ENCODE results near the gene GALNT17. TPM values are rescaled to one million over a fixed set of nuclear protein-coding genes. Genes with fewer than 3 reads are reported as not detected.
A peak's percentile ranks its signal among the peaks of the same experiment; 100 is the strongest.

Gene GALNT17
- total and polyA plus RNA-seq, 12 donors, result 15.1 to 87.0 (median 55.4) TPM

DNA sequence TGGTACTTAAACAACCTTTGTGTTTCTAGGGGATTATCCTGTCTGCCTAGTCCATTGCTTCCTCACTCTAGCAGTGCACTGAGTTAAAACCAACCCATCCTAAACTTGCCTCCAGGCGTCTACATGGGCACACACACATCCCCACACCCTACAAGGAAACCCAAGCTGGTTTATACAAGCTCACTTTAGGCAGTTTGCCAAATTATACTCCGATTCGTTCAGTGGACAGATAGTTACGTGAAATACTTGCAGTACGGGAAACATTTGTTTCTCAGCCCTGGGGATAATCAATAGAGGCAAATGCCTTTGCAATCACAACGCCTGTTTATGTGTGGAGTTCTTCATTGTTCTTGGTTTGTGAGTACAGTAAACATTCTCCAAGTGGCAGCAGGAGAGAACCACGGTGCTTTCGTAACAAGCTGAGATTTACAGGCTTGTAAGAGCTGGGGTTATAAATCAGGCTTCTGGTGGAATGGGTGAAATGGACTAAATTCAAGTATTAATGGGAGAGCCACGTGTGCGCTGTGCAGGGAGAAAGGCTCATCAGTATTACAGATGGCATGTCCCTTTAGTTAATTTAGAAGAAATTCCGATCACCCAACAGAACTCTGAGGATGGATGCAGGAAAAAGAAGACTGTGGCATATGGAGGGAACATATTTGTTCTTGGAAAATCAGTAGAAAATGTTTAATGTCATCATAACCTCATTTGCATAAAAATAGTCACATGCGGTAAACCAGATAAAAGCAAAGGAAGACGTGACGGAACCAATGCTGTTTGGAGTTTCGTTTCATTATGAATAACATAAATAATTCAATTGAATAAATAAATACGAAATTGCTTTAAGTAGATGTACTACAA is 217.1 kb downstream of the GALNT17 start:
- peaks cover 0 to 9% (median 0%) of the 10 kb centered on the region in 9 donors for H3K4me1 ChIP-seq
- ATAC-seq (peak in 1 of 8 donors; percentile 33), DNase-seq (no peak)
- H3K36me3 ChIP-seq, result no peaks in the 10 kb centered on the region
- 70 to 73% methylated on average over 16 of the region's 16 CpGs for WGBS, 2 donors
- no peaks in the 10 kb centered on the region for H3K27me3 ChIP-seq
- peaks cover 0 to 36% (median 5%) of the 10 kb centered on the region in 11 donors for H3K9me3 ChIP-seq
- TF ChIP-seq, protein P1, sequence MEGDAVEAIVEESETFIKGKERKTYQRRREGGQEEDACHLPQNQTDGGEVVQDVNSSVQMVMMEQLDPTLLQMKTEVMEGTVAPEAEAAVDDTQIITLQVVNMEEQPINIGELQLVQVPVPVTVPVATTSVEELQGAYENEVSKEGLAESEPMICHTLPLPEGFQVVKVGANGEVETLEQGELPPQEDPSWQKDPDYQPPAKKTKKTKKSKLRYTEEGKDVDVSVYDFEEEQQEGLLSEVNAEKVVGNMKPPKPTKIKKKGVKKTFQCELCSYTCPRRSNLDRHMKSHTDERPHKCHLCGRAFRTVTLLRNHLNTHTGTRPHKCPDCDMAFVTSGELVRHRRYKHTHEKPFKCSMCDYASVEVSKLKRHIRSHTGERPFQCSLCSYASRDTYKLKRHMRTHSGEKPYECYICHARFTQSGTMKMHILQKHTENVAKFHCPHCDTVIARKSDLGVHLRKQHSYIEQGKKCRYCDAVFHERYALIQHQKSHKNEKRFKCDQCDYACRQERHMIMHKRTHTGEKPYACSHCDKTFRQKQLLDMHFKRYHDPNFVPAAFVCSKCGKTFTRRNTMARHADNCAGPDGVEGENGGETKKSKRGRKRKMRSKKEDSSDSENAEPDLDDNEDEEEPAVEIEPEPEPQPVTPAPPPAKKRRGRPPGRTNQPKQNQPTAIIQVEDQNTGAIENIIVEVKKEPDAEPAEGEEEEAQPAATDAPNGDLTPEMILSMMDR (IDR thresholded peaks at IDR 0.05), result no peak
- no peak overlapping the region for H3K27ac ChIP-seq
- H3K4me3 ChIP-seq, result no peak overlapping the region
- intact Hi-C loops (cut with DNase I), result no loop called here

DNA sequence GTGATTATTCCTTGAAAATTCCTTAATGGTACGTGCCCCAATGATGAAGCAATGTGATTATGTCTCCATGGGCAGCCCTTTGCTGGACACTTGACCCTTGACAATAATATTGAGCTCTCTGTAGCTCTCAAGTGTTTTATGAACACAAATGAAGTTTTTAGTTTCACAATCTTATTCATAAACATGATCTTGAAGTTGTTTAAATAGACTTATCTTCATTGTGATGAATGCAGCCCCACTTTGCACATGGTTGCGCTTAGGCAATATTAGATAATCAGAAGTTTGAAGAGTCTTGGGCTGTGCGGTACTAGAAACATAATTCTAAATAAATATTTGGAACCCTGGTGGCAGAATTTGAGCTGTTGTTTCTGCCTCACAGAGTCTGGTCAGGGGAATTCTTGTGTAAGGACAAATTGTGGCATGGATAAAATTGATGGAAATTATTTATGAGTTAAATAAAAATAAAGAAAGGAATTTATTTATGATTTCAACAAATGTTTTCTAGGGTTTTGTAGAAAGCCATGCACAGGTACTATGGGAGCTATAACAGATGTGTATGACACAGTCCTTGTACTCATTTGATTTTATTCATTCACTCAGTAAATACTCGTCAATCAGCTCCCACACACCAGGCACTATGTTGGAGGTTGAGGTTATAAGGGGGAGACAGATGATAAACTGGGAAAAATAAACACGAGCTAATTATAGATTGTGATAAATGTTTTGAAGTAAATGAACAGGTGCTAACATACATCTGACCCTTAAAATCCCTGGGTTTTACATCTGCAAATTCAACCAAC is 217.9 kb downstream of the GALNT17 start:
- H3K9me3 ChIP-seq, result peaks cover 0 to 29% (median 0%) of the 10 kb centered on the region in 11 donors
- H3K27ac ChIP-seq, result no peak overlapping the region
- H3K4me3 ChIP-seq, result no peak overlapping the region
- no peaks in the 10 kb centered on the region for H3K27me3 ChIP-seq
- TF ChIP-seq, protein P1 (IDR thresholded peaks at IDR 0.05), result no peak
- intact Hi-C loops (cut with DNase I), result no loop called here
- no peak for ATAC-seq
- peaks cover 0 to 9% (median 0%) of the 10 kb centered on the region in 9 donors for H3K4me1 ChIP-seq
- H3K36me3 ChIP-seq, result no peaks in the 10 kb centered on the region
- 67 to 70% methylated on average over 5 of the region's 5 CpGs for WGBS, 2 donors
- DNase-seq, result no peak

DNA sequence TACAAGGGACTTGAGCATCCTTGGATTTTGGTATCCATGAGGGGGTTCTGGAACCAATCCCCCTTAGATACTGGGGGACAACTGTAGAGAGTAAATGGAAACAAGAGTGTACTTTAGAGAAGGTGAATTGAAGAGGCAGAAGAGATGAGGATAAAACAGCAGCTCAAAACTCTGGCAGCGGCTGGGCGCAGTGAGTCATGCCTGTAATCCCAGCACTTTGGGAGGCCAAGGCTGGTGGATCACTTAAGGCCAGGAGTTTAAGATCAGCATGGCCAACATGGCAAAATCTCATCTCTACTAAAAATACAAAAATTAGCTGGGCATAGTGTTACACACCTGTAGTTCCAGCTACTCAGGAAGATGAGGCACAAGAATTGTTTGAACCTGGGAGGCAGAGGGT is 218.7 kb downstream of the GALNT17 start:
- TF ChIP-seq, protein P1 (IDR thresholded peaks at IDR 0.05), result no peak
- ATAC-seq (no peak), DNase-seq (no peak)
- WGBS, 2 donors, result 48 to 100% methylated on average over 2 of the region's 2 CpGs
- intact Hi-C loops (cut with DNase I), result no loop called here
- no peaks in the 10 kb centered on the region for H3K27me3 ChIP-seq
- H3K9me3 ChIP-seq, result peaks cover 0 to 24% (median 0%) of the 10 kb centered on the region in 11 donors
- no peaks in the 10 kb centered on the region for H3K36me3 ChIP-seq
- peaks cover 0 to 9% (median 0%) of the 10 kb centered on the region in 9 donors for H3K4me1 ChIP-seq
- H3K4me3 ChIP-seq, result no peak overlapping the region
- H3K27ac ChIP-seq, result no peak overlapping the region

DNA sequence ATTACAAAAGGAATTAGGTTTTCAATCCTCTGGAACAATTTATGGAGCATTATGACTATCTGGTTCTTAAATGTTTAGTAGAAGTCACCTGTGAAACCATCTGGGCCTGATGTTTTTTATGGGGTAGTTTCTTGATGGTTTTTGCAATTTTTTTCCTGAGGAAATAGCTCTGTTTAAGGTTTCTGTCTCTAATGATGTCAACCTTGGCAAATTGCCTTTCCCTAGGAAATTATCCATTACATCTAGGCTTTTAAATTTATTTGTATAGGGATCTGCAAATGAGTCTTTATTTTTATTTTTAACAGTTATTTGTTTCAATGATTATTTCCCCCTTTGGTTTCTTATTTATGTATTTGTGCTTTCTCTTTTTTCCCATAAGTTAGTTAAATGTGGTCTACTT is 222.8 kb downstream of the GALNT17 start:
- intact Hi-C loops (cut with DNase I), result no loop called here
- Histone ChIP-seq H3K36me3 (no peaks in the 10 kb centered on the region), H3K9me3 (peaks cover 0 to 50% (median 0%) of the 10 kb centered on the region in 11 donors), H3K27me3 (no peaks in the 10 kb centered on the region), H3K4me1 (peaks cover 0 to 9% (median 0%) of the 10 kb centered on the region in 9 donors), H3K4me3 (no peak overlapping the region), H3K27ac (no peak overlapping the region)
- no peak for DNase-seq
- ATAC-seq, result no peak
- TF ChIP-seq, protein P1 (IDR thresholded peaks at IDR 0.05), result no peak
